Chondrocyte (in vitro differentiated cells): Measurements from ENCODE around the gene CLEC16A. TPM values are rescaled to one million over a fixed set of nuclear protein-coding genes. Genes with fewer than 3 reads are reported as not detected.

Source experiments
- DNase-seq: peaks from one replicate; pipeline ENCODE4 v3.0.0; 2021; ENCODE audit warnings: mixed read lengths, low spot score
- H3K27ac Mint-ChIP-seq: one replicate; pipeline ENCODE4 v1.8.0; 2021; ENCODE audit warnings: mild to moderate bottlenecking, moderate library complexity, mixed read lengths; ENCODE audit not compliant: unreplicated experiment
- H3K27me3 Mint-ChIP-seq: 2 replicates; pipeline ENCODE4 v1.8.0; 2021; ENCODE audit warnings: low read depth, mixed read lengths
- H3K36me3 Mint-ChIP-seq: 2 replicates; pipeline ENCODE4 v1.8.0; 2021; ENCODE audit warnings: low read depth, mixed read lengths
- H3K4me1 Mint-ChIP-seq: 2 replicates; pipeline ENCODE4 v1.8.0; 2021; ENCODE audit warnings: low read depth, mild to moderate bottlenecking, mixed read lengths
- H3K4me3 Mint-ChIP-seq: one replicate; pipeline ENCODE4 v1.8.0; 2021; ENCODE audit warnings: mild to moderate bottlenecking, moderate library complexity, mixed read lengths; ENCODE audit not compliant: unreplicated experiment
- H3K9me3 Mint-ChIP-seq: 2 replicates; pipeline ENCODE4 v1.8.0; 2021; ENCODE audit warnings: low read depth, mixed read lengths
- total RNA-seq: library from RNA; stranded (reverse); gene quantifications from 3 replicates; pipeline ENCODE4 v1.2.1, GENCODE V29; 2021
- TF ChIP-seq, protein P1 (sequence below): fragments of 200-600 bp; sonication (generic); IDR thresholded peaks from 2 replicates; pipeline ENCODE4 v1.5.0; 2021; ENCODE audit warnings: antibody characterized with exemption, mild to moderate bottlenecking, moderate library complexity

Gene CLEC16A
- total RNA-seq, 1 donor from 2014 or later, result 17.9 TPM

DNA sequence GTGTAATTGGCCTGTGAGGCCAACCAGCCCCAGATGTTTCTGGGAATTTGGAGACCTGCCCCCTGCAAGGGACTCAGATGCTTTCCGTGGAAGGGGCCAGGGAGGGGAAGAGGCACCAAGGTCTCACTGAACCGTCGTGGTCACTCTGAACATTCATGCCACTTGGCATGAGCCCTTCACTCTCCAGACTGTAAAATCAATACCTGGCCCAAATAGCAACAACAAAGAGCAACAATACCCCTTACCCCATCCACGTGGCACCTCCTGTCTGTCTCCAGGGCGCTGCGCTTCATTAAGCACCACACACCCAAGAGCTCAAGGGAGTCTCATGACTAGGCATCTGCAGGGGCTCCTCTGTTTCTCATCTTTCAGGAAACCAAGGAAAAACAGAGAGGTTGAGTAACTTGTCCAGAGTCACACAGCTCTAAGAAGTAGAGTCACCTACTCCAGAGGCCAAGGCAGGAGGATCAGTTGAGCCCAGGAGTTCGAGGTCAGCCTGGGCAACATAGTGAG is 258.8 kb downstream of the CLEC16A start:
- Mint-ChIP-seq H3K27me3 (peaks cover 26% of the 10 kb centered on the region), H3K27ac (no peak overlapping the region), H3K36me3 (no peaks in the 10 kb centered on the region), H3K4me3 (no peak overlapping the region), H3K4me1 (peaks cover 17% of the 10 kb centered on the region), H3K9me3 (no peaks in the 10 kb centered on the region)
- no peak for DNase-seq
- TF ChIP-seq, protein P1, sequence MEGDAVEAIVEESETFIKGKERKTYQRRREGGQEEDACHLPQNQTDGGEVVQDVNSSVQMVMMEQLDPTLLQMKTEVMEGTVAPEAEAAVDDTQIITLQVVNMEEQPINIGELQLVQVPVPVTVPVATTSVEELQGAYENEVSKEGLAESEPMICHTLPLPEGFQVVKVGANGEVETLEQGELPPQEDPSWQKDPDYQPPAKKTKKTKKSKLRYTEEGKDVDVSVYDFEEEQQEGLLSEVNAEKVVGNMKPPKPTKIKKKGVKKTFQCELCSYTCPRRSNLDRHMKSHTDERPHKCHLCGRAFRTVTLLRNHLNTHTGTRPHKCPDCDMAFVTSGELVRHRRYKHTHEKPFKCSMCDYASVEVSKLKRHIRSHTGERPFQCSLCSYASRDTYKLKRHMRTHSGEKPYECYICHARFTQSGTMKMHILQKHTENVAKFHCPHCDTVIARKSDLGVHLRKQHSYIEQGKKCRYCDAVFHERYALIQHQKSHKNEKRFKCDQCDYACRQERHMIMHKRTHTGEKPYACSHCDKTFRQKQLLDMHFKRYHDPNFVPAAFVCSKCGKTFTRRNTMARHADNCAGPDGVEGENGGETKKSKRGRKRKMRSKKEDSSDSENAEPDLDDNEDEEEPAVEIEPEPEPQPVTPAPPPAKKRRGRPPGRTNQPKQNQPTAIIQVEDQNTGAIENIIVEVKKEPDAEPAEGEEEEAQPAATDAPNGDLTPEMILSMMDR, result no peak

DNA sequence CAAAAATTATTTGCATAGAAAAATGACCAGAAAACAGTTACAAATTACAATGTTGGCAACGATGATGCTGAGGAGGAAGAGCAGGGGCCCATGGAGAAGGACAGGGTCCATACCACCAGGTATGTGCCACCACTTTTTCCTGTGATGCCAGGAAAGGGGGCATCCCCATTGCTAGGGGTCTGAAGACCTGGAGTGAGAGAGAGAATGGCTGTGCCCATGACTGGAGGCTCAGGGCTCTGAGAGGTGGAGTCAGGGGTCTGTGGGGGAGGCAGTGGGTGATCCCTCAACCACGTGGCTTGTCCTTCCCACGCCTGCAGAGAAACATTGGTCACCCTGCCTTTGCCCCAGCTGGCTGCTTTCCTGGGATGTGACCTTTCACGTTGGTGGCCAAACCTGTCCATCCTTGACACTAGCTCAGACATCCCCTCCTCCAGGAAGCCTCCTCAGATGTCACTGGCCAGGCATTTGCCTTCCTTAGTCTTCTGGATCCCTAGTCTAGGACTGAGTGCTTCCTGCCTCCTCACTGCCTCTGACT is 260.2 kb downstream of the CLEC16A start:
- Mint-ChIP-seq H3K27ac (no peak overlapping the region), H3K4me3 (no peak overlapping the region), H3K36me3 (no peaks in the 10 kb centered on the region), H3K27me3 (peaks cover 25% of the 10 kb centered on the region), H3K9me3 (no peaks in the 10 kb centered on the region), H3K4me1 (peaks cover 17% of the 10 kb centered on the region)
- DNase-seq, result no peak
- TF ChIP-seq, protein P1, result no peak

DNA sequence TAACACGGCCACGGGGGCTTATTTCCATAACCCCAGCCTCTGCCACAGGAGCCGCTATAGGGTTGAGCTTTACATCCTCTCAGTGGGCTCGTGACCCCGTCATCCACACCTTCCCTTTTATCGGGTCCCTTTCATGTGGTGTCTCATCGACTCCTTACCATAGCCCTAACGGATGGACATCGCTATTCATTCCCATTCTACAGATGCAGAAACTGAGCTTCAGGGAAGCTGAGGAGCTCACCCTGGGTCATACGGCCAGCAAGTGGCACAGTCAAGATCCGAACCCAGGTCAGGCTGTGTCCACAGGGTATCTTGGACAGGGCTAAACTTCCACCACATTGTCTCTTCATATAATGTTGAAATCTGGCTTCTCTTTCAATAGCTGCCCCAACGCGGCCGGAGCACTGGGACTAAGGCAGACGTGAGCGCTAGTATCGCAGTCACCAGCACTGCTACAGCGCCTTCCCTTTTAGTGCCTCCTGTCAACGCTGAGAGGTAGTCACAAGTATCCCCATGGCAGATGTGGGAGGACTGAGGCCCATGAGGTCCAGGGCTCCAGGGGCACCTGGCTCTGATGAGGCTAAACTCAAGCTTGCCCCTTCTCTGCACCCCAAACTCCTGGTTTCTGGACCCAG is 260.8 kb downstream of the CLEC16A start:
- Mint-ChIP-seq H3K9me3 (no peaks in the 10 kb centered on the region), H3K27ac (no peak overlapping the region), H3K36me3 (no peaks in the 10 kb centered on the region), H3K27me3 (peaks cover 25% of the 10 kb centered on the region), H3K4me3 (no peak overlapping the region), H3K4me1 (peaks cover 17% of the 10 kb centered on the region)
- DNase-seq, result no peak
- TF ChIP-seq, protein P1, result no peak

DNA sequence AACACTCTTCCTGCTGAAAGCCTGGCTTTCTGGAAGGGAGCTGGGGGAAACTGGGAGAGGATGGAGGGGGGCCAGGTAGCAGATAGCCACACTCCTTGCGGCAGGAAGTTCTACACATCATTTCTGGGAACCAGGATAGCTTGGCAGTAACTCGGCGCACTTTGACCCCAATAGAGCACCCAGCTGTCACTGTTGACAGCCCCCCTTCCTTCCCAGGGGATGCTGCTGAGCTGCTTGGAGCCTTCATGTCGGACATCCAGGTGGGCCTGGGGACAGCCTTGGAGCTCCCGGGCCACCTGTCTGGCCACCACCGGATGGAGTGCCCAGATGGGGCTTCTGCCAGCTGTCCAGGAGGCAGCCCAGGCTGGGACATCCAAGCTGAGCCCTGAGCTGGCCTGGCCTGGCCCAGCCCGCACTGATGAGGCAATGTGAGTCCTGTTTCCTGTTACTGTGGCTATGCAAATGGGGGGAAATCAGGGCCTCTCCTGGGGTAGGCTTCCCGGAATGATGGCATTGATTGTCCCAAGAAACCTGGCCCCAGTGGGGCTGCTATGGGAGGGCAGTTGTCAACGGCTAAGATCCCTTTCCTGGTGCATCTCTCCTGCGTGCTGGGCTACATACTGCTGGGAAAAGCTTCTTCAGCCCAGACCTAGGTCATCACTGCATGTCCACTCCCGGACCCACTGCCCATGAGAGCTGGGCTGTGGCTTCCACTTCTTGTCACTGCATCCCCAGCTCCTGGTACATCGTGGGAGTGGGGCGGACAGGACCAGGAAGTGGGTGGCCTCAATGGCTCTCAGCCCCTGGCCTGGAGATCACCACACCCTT is 261.6 kb downstream of the CLEC16A start:
- no peak for DNase-seq
- H3K36me3 Mint-ChIP-seq, result no peaks in the 10 kb centered on the region
- no peak overlapping the region for H3K4me3 Mint-ChIP-seq
- H3K27ac Mint-ChIP-seq, result no peak overlapping the region
- H3K27me3 Mint-ChIP-seq, result peaks cover 22% of the 10 kb centered on the region
- TF ChIP-seq, protein P1, result no peak
- H3K4me1 Mint-ChIP-seq, result peaks cover 13% of the 10 kb centered on the region
- no peaks in the 10 kb centered on the region for H3K9me3 Mint-ChIP-seq

DNA sequence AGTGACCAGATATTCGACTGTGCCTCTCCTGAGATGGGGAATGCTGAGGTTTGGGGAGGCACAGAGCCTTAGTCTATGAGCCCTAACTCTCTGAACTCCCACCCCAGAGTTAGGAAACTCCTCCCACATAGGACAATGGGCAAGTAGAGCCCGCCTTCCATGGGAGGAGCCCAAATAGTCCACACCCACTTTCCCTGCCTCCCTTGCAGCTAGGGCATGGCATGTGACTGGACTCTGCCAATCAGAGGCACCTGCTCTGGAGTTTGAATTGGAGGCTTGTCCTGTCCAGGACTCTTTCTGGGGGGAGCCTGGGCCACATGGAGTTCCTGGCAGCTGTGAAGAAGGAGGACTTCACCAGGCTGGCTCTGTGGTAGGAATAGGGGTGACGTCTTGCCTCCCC is 263.3 kb downstream of the CLEC16A start:
- Mint-ChIP-seq H3K36me3 (no peaks in the 10 kb centered on the region), H3K27me3 (peaks cover 28% of the 10 kb centered on the region), H3K4me1 (no peaks in the 10 kb centered on the region), H3K9me3 (no peaks in the 10 kb centered on the region), H3K27ac (no peak overlapping the region), H3K4me3 (no peak overlapping the region)
- TF ChIP-seq, protein P1, result no peak
- DNase-seq, result no peak
